ENCODE data around the gene TMEM80.

The TMEM80 gene

DNA sequence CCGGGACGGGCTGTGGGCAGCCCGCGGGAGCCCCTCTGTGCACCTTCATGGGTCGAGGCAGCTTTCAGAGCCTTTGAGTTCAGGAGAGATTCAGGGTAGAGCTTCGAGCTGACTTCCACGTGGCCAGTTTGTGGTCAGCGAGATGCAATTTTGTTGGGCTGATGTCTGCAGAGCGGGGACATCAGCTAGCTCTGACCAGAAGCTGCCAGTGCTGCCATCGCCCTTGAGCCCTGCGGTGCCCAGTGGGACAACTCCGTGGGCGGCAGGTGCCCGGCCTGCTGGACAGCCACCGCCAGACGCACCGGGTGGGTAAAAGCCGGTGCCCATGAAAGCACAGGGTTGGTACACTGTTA lies 52.4 kb downstream of the TMEM80 start:
- no peak for DNase-seq

DNA sequence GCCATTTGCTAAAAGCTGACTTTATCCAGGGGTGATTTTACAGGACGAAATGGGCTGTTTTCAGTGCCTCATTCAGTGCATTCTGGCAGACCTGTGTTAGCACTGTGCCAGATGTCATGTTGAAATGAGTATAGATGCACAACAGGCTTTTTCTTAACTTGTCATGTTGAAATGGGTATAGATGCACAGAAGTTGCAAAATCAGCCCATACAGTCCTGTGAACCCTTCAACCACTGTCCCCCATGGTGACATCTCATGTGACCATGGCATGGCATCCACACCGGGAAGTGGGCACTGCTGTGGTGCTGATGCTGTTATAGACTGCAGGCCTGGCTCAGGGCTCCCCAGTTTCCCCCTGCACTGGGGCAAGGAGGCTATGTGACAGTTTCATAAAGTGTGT lies 54.1 kb downstream of the TMEM80 start:
- no peak for DNase-seq

Data from activated CD4-positive, alpha-beta T cell treated with anti-CD3 and anti-CD28 coated beads for 4 hours (primary cell).